IPS DF 4.7 (cell line): ENCODE data around the gene EZR.

Source experiments
- DNase-seq: peaks from one replicate; pipeline ENCODE4 v3.0.0-alpha.2; 2013; ENCODE audit warnings: low spot score; ENCODE audit errors: extremely low read depth

Gene EZR

GRCh38 chr6:158735009-158735408 lies 84.2 kb downstream of the EZR start:
- DNase-seq = no peak

DNA sequence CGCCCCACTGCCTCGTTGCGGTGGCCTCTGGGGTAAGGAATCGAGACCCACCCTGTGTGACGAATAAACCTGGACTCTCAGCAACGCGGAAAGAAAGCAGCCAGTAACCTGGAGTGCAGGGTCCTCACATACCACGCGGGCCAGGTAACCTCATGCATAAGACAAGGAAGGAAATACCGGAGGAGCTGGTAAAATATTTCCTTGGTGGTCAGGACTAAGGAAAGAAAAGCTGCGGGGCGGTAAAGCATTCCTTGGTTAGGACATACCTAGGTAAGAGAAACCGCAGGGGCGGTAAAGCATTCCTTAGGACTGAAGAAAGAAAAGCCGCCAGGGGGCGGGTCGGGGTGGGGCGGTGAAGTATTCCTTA lies 88.6 kb downstream of the EZR start:
- DNase-seq = no peak

DNA sequence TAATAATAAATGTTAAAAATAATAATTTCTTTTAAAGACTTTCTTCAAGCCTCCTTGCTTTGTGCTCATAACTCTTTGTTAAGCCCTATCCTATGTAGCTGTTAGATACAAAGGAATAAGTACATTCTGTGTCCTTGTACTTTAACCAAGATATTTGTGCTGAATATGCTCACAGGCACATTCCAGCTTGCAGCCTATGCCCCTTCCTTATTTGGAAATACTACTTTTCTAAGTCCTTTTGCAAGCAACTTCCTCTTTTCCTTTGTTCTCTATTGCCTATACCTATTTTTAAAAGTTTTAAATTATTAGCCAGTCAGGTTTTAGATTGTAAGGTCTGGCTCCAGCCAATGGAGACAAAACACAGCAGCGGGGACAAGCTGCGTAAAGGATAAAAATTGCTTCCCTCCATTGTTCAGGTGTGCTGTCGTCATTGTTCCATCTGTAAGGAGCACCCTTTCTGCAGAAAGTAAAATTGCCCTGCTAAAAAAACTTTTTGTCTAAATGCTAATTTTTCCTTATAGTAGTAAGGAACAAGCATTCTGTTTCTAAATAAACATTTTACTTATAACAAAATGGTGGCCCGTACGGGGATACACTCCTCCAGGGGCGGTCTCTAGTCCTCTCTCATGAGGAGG lies 89.1 kb downstream of the EZR start:
- DNase-seq = no peak

- DNase-seq = no peak
These were observed 93.5 kb downstream of the EZR start for GRCh38 chr6:158725704-158726103.

DNA sequence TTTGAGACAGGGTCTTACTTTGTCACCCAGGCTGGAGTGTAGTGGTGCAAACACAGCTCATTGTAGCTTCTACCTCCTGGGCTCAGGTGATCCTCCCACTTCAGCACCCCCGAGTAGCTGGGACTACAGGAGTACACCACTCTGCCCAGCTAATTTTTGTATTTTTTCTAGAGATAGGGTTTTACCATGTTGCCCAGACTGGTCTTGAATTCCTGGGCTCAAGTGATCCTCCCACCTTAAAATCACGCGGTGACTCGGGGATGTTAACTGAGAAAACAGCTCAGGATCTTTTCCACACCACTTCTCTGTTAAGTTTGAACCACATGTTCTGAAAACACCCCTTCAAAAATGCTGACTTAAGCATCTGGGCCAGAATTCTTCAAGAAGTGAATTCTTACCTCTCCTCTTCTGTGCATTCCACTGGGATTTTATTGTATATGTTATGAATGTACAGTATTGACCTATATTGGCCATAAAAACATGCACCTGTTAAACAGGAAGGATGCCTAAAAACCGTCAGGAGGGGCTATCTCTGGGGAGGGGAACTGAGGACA lies 96.9 kb downstream of the EZR start:
- DNase-seq = no peak

DNA sequence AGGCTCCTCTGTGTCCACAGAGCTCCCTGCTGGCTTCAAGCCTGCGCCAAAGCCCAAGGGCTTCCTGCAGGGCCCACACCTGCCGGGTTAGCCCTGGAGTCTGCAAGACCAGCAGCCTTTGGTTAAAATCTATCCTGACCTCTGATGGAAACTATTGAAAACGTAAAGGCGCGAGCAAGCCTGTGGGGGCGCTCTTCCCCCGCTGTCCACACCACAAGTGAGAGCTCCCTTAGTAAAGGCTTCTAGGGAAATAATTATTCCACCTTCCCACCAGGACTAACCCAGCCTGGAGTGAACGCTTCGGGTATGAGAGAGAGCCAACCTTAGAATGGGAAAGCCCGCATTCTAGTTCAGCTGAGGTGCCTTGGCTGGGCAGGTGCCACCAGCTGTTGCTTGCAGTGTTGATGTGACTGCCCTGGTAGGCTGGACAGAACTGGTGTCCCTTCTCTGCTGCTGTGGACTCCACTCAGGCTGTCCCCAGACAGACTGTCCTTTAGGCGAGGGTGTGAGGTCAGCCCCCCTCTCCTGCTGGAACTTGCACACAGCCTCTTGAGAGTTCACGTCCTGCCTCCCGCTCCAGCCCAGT lies 100.6 kb downstream of the EZR start:
- no peak for DNase-seq

- no peak for DNase-seq
These were observed 101.5 kb downstream of the EZR start for GRCh38 chr6:158717341-158718330.
